Psoas muscle (tissue), 8 donors: ENCODE measurements around the gene EFCAB5. TPM values are rescaled to one million over a fixed set of nuclear protein-coding genes. Genes with fewer than 3 reads are reported as not detected.

Source experiments
- ATAC-seq, 4 donors: fragments of 200-7000 bp; cut with Tn5 transposase; one replicate each; pipeline ENCODE4 v1.9.1; 2020; ENCODE audit warnings: moderate library complexity in 3 of 4, mild to moderate bottlenecking in 2 of 4
- DNase-seq, 2 donors: peaks; one replicate each; pipeline ENCODE4 v3.0.0-alpha.2; 2020
- H3K27ac ChIP-seq: fragments of 200-600 bp; one replicate; pipeline ENCODE4 v1.8.0; 2022
- H3K27me3 ChIP-seq, 3 donors: fragments of 200-600 bp in 1 of 3; one replicate each; pipeline versions ENCODE4 v1.6.1 to v1.8.0; 2013 to 2022; ENCODE audit warnings: low read length in 2 of 3, mild to moderate bottlenecking in 2 of 3, moderate library complexity in 1 of 3; ENCODE audit not compliant: insufficient read depth in 3 of 3
- H3K36me3 ChIP-seq, 2 donors: fragments of 200-600 bp in 1 of 2; one replicate each; pipeline versions ENCODE4 v1.6.1 to v1.8.0; 2013 to 2022; ENCODE audit warnings: low read depth in 1 of 2, mild to moderate bottlenecking in 1 of 2, moderate library complexity in 1 of 2; ENCODE audit not compliant: insufficient read depth in 1 of 2
- H3K4me1 ChIP-seq: fragments of 200-600 bp; one replicate; pipeline ENCODE4 v1.8.0; 2022
- H3K4me3 ChIP-seq: fragments of 200-600 bp; one replicate; pipeline ENCODE4 v1.8.0; 2022; ENCODE audit warnings: mild to moderate bottlenecking
- H3K9me3 ChIP-seq: fragments of 200-600 bp; one replicate; pipeline ENCODE4 v1.8.0; 2022
- CTCF ChIP-seq: fragments of 200-600 bp; IDR thresholded peaks from one replicate; pipeline ENCODE4 v1.8.0; 2022; ENCODE audit warnings: antibody characterized with exemption
- WGBS, 3 donors: extraction: QIAGEN DNeasy Blood & Tissue Kit; methylation state at CpG; one replicate each; pipeline versions ENCODE4 v1.1.6 to v1.1.7; 2013; 5-methylcytosine and 5-hydroxymethylcytosine counted together
- intact Hi-C, 2 donors: fragments of 100-400 bp; cut with DNase I; formaldehyde crosslinking; loops; one replicate each; pipeline versions ENCODE4 v1.11.0 to v1.14.2; 2022
- polyA plus RNA-seq, 3 donors: library from polyadenylated mRNA; stranded (reverse); fragments of 200-250 nt; gene quantifications; one replicate each; pipeline ENCODE4 v1.2.3, GENCODE V29; 2013
- total RNA-seq, 4 donors: library from RNA; stranded (reverse); fragmentation: NEBNext Ultra II Directional in 2 of 4; extraction: Animal tissue kit (Norgen Biotek cat#: 25700) in 2 of 4; gene quantifications; one replicate each; pipeline versions ENCODE4 v1.2.1 to v1.2.4, GENCODE V29; 2021 to 2023
- donor health status: healthy with polysubstance abuse.
- donor health status: DM: no; HTN: no; CAD: no; lungs with moderate emphysema.
- donor health status: Bipolar disorder and iron deficiency.
- donor health status: healthy.
- donor health status: DM: yes; HTN: yes; CAD: no.
- donor health status: DM: no; HTN: no; CAD: no.
- donor health status: DM: no; HTN: no; CAD: no.
- donor health status: DM: yes; HTN: yes; CAD: no.

The EFCAB5 gene
- total and polyA plus RNA-seq, 7 donors = 0.10 to 0.67 (median 0.17) TPM; not detected in 4

GRCh38 chr17:30064738-30065137 lies 123.3 kb downstream of the EFCAB5 start:
- DNase-seq (no peak), ATAC-seq (no peak)
- 76 to 93% (median 80%) methylated on average over 1 of the region's 1 CpG for WGBS, 3 donors
- Histone ChIP-seq H3K4me3 (no peak overlapping the region), H3K27ac (no peak overlapping the region), H3K4me1 (no peaks in the 10 kb centered on the region), H3K9me3 (peaks cover 4% of the 10 kb centered on the region), H3K27me3 (no peaks in the 10 kb centered on the region), H3K36me3 (no peaks in the 10 kb centered on the region)
- intact Hi-C loops = no loop called here
- TF ChIP-seq CTCF = no peak

- Histone ChIP-seq H3K4me3 (no peak overlapping the region), H3K36me3 (no peaks in the 10 kb centered on the region), H3K9me3 (peaks cover 4% of the 10 kb centered on the region), H3K27me3 (no peaks in the 10 kb centered on the region), H3K27ac (no peak overlapping the region), H3K4me1 (no peaks in the 10 kb centered on the region)
- DNase-seq (no peak), ATAC-seq (no peak)
- intact Hi-C loops = no loop called here
- no peak for TF ChIP-seq CTCF
- WGBS, 3 donors = 93 to 95% (median 93%) methylated on average over 16 of the region's 16 CpGs
Observed at GRCh38 chr17:30068465-30068864, 127.0 kb downstream of the EFCAB5 start.

GRCh38 chr17:30074254-30074653 lies 132.8 kb downstream of the EFCAB5 start:
- intact Hi-C loops = no loop called here
- H3K4me1 ChIP-seq = no peaks in the 10 kb centered on the region
- DNase-seq = no peak
- no peak overlapping the region for H3K27ac ChIP-seq
- peaks cover 3 to 4% (median 3%) of the 10 kb centered on the region in 3 donors for H3K27me3 ChIP-seq
- no peaks in the 10 kb centered on the region for H3K9me3 ChIP-seq
- WGBS, 3 donors = 82 to 87% (median 85%) methylated on average over 2 of the region's 2 CpGs
- no peak for TF ChIP-seq CTCF
- no peaks in the 10 kb centered on the region for H3K36me3 ChIP-seq
- no peak for ATAC-seq
- no peak overlapping the region for H3K4me3 ChIP-seq

GRCh38 chr17:30074730-30075129 lies 133.3 kb downstream of the EFCAB5 start:
- 86 to 93% (median 91%) methylated on average over 2 of the region's 2 CpGs for WGBS, 3 donors
- Histone ChIP-seq H3K27me3 (peaks cover 3 to 4% (median 3%) of the 10 kb centered on the region in 3 donors), H3K36me3 (no peaks in the 10 kb centered on the region), H3K4me1 (no peaks in the 10 kb centered on the region), H3K4me3 (no peak overlapping the region), H3K9me3 (no peaks in the 10 kb centered on the region), H3K27ac (no peak overlapping the region)
- ATAC-seq = no peak
- DNase-seq = no peak
- intact Hi-C loops = no loop called here
- no peak for TF ChIP-seq CTCF

- ATAC-seq (no peak), DNase-seq (no peak)
- intact Hi-C loops = no loop called here
- Histone ChIP-seq H3K4me3 (no peak overlapping the region), H3K36me3 (no peaks in the 10 kb centered on the region), H3K9me3 (no peaks in the 10 kb centered on the region), H3K4me1 (no peaks in the 10 kb centered on the region), H3K27me3 (no peaks in the 10 kb centered on the region), H3K27ac (no peak overlapping the region)
- 86 to 92% (median 87%) methylated on average over 5 of the region's 5 CpGs for WGBS, 3 donors
- TF ChIP-seq CTCF = no peak
Observed at GRCh38 chr17:30082773-30083172, 141.3 kb downstream of the EFCAB5 start.
